GM12878 (cell line): Measurements from ENCODE around the gene MISP3. TPM values are rescaled to one million over a fixed set of nuclear protein-coding genes. Genes with fewer than 3 reads are reported as not detected.

Experiments used
- BACH1 ChIP-seq: fragments of 450-650 bp; IDR thresholded peaks from 2 replicates; pipeline ENCODE4 v1.6.1; 2017; ENCODE audit warnings: mild to moderate bottlenecking, borderline replicate concordance
- BCL11A ChIP-seq: IDR thresholded peaks from 2 replicates; pipeline ENCODE4 v1.6.1; 2011; ENCODE audit warnings: low read depth, low read length
- BHLHE40 ChIP-seq, 2 experiments: fragments of 450-650 bp in 1 of 2; IDR thresholded peaks; 2 replicates each; pipeline ENCODE4 v1.6.1; 2011 to 2017; ENCODE audit warnings: low read depth in 2 of 2, borderline replicate concordance in 1 of 2, improper control_type of control experiment in 1 of 2, low read length in 1 of 2, mild to moderate bottlenecking in 1 of 2
- CBX3 ChIP-seq: fragments of 200-600 bp; sonication (generic); IDR thresholded peaks from 2 replicates; pipeline ENCODE4 v1.6.1; 2016; ENCODE audit warnings: low read depth, borderline replicate concordance
- CBX5 ChIP-seq: sonication (generic); IDR thresholded peaks from 2 replicates; pipeline ENCODE4 v1.6.1; 2016; ENCODE audit warnings: low read depth, moderate library complexity, mild to moderate bottlenecking, inconsistent platforms
- CHD2 ChIP-seq: IDR thresholded peaks from 2 replicates; pipeline ENCODE4 v1.6.1; 2011; ENCODE audit warnings: low read depth, low read length, improper control_type of control experiment, borderline replicate concordance
- EED ChIP-seq: sonication (generic); IDR thresholded peaks from 2 replicates; pipeline ENCODE4 v1.6.1; 2016; ENCODE audit warnings: antibody characterized with exemption, low read depth
- FOXM1 ChIP-seq: IDR thresholded peaks from 2 replicates; pipeline ENCODE4 v1.6.1; 2012; ENCODE audit warnings: low read depth, mild to moderate bottlenecking, inconsistent platforms, low read length, moderate library complexity
- GABPA ChIP-seq: IDR thresholded peaks from 2 replicates; pipeline ENCODE4 v1.6.1; 2014; ENCODE audit warnings: antibody characterized with exemption, low read depth, mild to moderate bottlenecking, inconsistent platforms
- NBN ChIP-seq: fragments of 450-650 bp; IDR thresholded peaks from 2 replicates; pipeline ENCODE4 v1.6.1; 2016
- PML ChIP-seq: IDR thresholded peaks from 2 replicates; pipeline ENCODE4 v1.6.1; 2012; ENCODE audit warnings: low read length, inconsistent platforms
- POLR2A ChIP-seq: IDR thresholded peaks from 2 replicates; pipeline ENCODE4 v1.6.1; 2011; ENCODE audit warnings: low read depth, mild to moderate bottlenecking, low read length
- POLR2AphosphoS5 ChIP-seq: IDR thresholded peaks from 2 replicates; pipeline ENCODE4 v1.6.1; 2011; ENCODE audit warnings: mild to moderate bottlenecking, low read length, inconsistent platforms
- RUNX3 ChIP-seq: IDR thresholded peaks from 2 replicates; pipeline ENCODE4 v1.6.1; 2012; ENCODE audit warnings: low read length, inconsistent platforms
- STAT1 ChIP-seq: fragments of 450-650 bp; conservative IDR thresholded peaks from 2 replicates; pipeline ENCODE4 v1.6.1; 2014; ENCODE audit warnings: antibody characterized with exemption, mild to moderate bottlenecking
- YBX1 ChIP-seq: fragments of 450-650 bp; IDR thresholded peaks from 2 replicates; pipeline ENCODE4 v1.6.1; 2016; ENCODE audit warnings: antibody characterized with exemption
- YY1 ChIP-seq: IDR thresholded peaks from 2 replicates; pipeline ENCODE4 v1.6.1; 2011; ENCODE audit warnings: low read depth, mild to moderate bottlenecking, low read length
- ZNF217 ChIP-seq: fragments of 450-650 bp; IDR thresholded peaks from 2 replicates; pipeline ENCODE4 v1.6.1; 2017; ENCODE audit warnings: antibody characterized with exemption, mild to moderate bottlenecking
- polyA plus RNA-seq, 11 experiments: library from polyadenylated mRNA; depleted of rRNA in 4 of 11; unstranded in 6 of 11; stranded (reverse) in 5 of 11; fragments of >200 nt; fragmentation: Nextera tagmentation in 4 of 11; fragmentation: Illumina TruSeq in 1 of 11; extraction: Ambion mirVana in 4 of 11; extraction: Trizol in 1 of 11; gene quantifications; 1 replicate in 1 of 11; 2 replicates in 10 of 11; pipeline versions ENCODE4 v1.2.1 to v1.2.3, GENCODE V29; 2011 to 2016; ENCODE audit warnings: inconsistent platforms in 2 of 11, missing spikeins in 2 of 11, low read depth in 1 of 11
- total RNA-seq, 4 experiments: library from RNA; depleted of rRNA in 3 of 4; stranded (reverse); fragments of >200 nt in 3 of 4; fragmentation: Illumina TruSeq in 1 of 4; extraction: Trizol in 1 of 4; gene quantifications; 2 replicates each; pipeline versions ENCODE4 v1.2.1 to v1.2.3, GENCODE V29; 2013 to 2021
- TF ChIP-seq, protein P1 (sequence below): IDR thresholded peaks from 2 replicates; pipeline ENCODE4 v1.6.1; 2011; ENCODE audit warnings: borderline replicate concordance, low read depth, mild to moderate bottlenecking, moderate library complexity, mixed read lengths, low read length; ENCODE audit not compliant: insufficient read depth; ENCODE audit errors: extremely low read length
- TF ChIP-seq, protein P2 (sequence below): fragments of 450-650 bp; IDR thresholded peaks from 2 replicates; pipeline ENCODE4 v1.6.1; 2017; ENCODE audit warnings: antibody characterized with exemption, mild to moderate bottlenecking, moderate library complexity
- TF ChIP-seq, protein P3 (sequence below): fragments of 450-650 bp; IDR thresholded peaks from 2 replicates; pipeline ENCODE4 v1.6.1; 2018; ENCODE audit warnings: borderline replicate concordance, mild to moderate bottlenecking; ENCODE audit not compliant: partially characterized antibody
- TF ChIP-seq, protein P4 (sequence below): fragments of 450-650 bp; IDR thresholded peaks from 2 replicates; pipeline ENCODE4 v1.6.1; 2016; ENCODE audit warnings: mild to moderate bottlenecking

The MISP3 gene
- total and polyA plus RNA-seq, 10 of the 15 experiments (the other 5 are each of a cell fraction or from before 2014, with no cell fraction given): 0.07 to 1.4 (median 0.64) TPM

DNA sequence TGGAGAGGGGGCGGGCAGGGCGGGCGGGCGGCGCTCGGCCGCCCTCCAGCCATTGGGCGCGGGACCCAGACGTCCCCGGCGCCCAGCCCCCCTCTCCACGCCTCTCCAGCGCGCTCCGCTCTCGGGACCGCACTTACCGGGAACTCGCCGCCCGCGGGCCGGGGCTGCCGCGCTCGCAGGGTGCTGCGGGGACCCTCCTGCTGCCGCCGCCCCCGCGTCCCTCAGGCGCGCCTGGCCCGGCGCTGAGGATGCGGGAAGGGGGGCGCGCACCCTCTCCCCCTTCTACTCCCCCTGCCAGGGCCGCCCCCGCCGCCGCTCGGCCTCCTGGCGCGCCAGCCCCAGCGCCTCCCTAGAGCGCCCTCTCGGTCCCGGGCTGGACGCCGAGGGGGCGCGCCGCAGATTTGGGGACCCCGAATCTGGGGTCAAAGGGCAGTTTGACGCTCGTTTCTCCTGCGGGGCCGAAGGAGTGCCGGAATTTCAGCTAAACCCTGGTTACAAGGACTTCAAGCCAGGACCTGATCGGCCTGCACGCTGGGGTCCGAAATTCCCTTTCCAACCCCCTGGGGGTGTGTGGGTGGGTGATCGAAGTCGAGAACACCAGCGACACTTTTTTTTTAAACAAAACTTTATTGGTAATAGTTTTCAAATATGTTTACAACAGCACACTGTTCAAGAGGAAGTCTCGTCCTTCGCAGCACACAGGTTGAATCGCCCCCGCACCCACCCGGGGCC lies 18.7 kb downstream of the MISP3 start (continued):
- TF ChIP-seq NBN (peak; percentile 49; the same call in 1 of the 2 replicates), EED (peak; percentile 54; the same call in 1 of the 2 replicates), YBX1 (no peak), RUNX3 (peak; percentile 14; the same call in 1 of the 2 replicates), STAT1 (0 out of 2 replicates have a peak, but pooled peaks have one; percentile 17), PML (peak; percentile 82; the same call in 1 of the 2 replicates), POLR2AphosphoS5 (peak; percentile 67), YY1 (peak; percentile 25), GABPA (no peak), ZNF217 (peak; percentile 78), POLR2A (peak; percentile 89), CHD2 (peak; percentile 56; the same call in 1 of the 2 replicates), BHLHE40 (IDR thresholded peaks at IDR 0.05; ENCODE audit: borderline replicate concordance in 1 of 2, low read depth in 2 of 2, low read length in 1 of 2) (peak; percentile 14 to 66; a peak in 2 of 4 replicates), BACH1 (peak; percentile 79), CBX3 (no peak), BCL11A (0 out of 2 replicates have a peak, but pooled peaks have one; percentile 3), FOXM1 (peak; percentile 56; the same call in 1 of the 2 replicates), CBX5 (0 out of 2 replicates have a peak, but pooled peaks have one; percentile 52)
- TF ChIP-seq, protein P1, sequence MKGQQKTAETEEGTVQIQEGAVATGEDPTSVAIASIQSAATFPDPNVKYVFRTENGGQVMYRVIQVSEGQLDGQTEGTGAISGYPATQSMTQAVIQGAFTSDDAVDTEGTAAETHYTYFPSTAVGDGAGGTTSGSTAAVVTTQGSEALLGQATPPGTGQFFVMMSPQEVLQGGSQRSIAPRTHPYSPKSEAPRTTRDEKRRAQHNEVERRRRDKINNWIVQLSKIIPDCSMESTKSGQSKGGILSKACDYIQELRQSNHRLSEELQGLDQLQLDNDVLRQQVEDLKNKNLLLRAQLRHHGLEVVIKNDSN: no peak
- TF ChIP-seq, protein P2, sequence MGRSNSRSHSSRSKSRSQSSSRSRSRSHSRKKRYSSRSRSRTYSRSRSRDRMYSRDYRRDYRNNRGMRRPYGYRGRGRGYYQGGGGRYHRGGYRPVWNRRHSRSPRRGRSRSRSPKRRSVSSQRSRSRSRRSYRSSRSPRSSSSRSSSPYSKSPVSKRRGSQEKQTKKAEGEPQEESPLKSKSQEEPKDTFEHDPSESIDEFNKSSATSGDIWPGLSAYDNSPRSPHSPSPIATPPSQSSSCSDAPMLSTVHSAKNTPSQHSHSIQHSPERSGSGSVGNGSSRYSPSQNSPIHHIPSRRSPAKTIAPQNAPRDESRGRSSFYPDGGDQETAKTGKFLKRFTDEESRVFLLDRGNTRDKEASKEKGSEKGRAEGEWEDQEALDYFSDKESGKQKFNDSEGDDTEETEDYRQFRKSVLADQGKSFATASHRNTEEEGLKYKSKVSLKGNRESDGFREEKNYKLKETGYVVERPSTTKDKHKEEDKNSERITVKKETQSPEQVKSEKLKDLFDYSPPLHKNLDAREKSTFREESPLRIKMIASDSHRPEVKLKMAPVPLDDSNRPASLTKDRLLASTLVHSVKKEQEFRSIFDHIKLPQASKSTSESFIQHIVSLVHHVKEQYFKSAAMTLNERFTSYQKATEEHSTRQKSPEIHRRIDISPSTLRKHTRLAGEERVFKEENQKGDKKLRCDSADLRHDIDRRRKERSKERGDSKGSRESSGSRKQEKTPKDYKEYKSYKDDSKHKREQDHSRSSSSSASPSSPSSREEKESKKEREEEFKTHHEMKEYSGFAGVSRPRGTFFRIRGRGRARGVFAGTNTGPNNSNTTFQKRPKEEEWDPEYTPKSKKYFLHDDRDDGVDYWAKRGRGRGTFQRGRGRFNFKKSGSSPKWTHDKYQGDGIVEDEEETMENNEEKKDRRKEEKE: 0 out of 2 replicates have a peak, but pooled peaks have one; percentile 69
- TF ChIP-seq, protein P3, sequence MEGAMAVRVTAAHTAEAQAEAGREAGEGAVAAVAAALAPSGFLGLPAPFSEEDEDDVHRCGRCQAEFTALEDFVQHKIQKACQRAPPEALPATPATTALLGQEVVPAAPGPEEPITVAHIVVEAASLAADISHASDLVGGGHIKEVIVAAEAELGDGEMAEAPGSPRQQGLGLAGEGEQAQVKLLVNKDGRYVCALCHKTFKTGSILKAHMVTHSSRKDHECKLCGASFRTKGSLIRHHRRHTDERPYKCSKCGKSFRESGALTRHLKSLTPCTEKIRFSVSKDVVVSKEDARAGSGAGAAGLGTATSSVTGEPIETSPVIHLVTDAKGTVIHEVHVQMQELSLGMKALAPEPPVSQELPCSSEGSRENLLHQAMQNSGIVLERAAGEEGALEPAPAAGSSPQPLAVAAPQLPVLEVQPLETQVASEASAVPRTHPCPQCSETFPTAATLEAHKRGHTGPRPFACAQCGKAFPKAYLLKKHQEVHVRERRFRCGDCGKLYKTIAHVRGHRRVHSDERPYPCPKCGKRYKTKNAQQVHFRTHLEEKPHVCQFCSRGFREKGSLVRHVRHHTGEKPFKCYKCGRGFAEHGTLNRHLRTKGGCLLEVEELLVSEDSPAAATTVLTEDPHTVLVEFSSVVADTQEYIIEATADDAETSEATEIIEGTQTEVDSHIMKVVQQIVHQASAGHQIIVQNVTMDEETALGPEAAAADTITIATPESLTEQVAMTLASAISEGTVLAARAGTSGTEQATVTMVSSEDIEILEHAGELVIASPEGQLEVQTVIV: no peak
- TF ChIP-seq, protein P4, sequence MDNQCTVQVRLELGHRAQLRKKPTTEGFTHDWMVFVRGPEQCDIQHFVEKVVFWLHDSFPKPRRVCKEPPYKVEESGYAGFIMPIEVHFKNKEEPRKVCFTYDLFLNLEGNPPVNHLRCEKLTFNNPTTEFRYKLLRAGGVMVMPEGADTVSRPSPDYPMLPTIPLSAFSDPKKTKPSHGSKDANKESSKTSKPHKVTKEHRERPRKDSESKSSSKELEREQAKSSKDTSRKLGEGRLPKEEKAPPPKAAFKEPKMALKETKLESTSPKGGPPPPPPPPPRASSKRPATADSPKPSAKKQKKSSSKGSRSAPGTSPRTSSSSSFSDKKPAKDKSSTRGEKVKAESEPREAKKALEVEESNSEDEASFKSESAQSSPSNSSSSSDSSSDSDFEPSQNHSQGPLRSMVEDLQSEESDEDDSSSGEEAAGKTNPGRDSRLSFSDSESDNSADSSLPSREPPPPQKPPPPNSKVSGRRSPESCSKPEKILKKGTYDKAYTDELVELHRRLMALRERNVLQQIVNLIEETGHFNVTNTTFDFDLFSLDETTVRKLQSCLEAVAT: 0 out of 2 replicates have a peak, but pooled peaks have one; percentile 58
